ENCODE data around the gene SEPTIN6. TPM values are rescaled to one million over a fixed set of nuclear protein-coding genes. Genes with fewer than 3 reads are reported as not detected.

The SEPTIN6 gene
- total and polyA plus RNA-seq, 2 of the 13 experiments (the other 11 are each of a cell fraction or from before 2014, with no cell fraction given), result 21.7 to 38.3 TPM

GRCh38 chrX:119694601-119695534 lies 1.9 kb upstream of the SEPTIN6 start:
- TF ChIP-seq ZNF687 (CRISPR knock-in tag; IDR thresholded peaks at IDR 0.05) (peak; percentile 26; the same call in 1 of the 2 replicates), IRX3 (CRISPR knock-in tag; IDR thresholded peaks at IDR 0.05; ENCODE audit: borderline replicate concordance, low read depth) (no peak), MED8 (CRISPR knock-in tag; IDR thresholded peaks at IDR 0.05; ENCODE audit: insufficient replicate concordance) (no peak), ZFY (CRISPR knock-in tag; IDR thresholded peaks at IDR 0.05) (0 out of 2 replicates have a peak, but pooled peaks have one; percentile 17), SOX5 (CRISPR knock-in tag; IDR thresholded peaks at IDR 0.05; ENCODE audit: borderline replicate concordance) (no peak), ZFX (CRISPR knock-in tag; IDR thresholded peaks at IDR 0.05; ENCODE audit: low read depth) (0 out of 2 replicates have a peak, but pooled peaks have one; percentile 2), STAG1 (CRISPR knock-in tag; IDR thresholded peaks at IDR 0.05) (peak; percentile 37), HCFC1 (IDR thresholded peaks at IDR 0.05; ENCODE audit: low read depth, low read length) (no peak), ZNF282 (IDR thresholded peaks at IDR 0.05; ENCODE audit: partially characterized antibody) (no peak), SAP130 (CRISPR knock-in tag; IDR thresholded peaks at IDR 0.05; ENCODE audit: low read depth) (peak; percentile 10; the same call in 1 of the 2 replicates), ZBTB33 (CRISPR knock-in tag; IDR thresholded peaks at IDR 0.05) (0 out of 2 replicates have a peak, but pooled peaks have one; percentile 23), EEA1 (CRISPR knock-in tag; IDR thresholded peaks at IDR 0.05; ENCODE audit: borderline replicate concordance) (no peak), CTCF (CRISPR knock-in tag; IDR thresholded peaks at IDR 0.05) (peak; percentile 51)
- peak; percentile 88 for FAIRE-seq
- BruUV-seq (replicated peaks), result no TSS peak
- 43% methylated on average over 22 of the region's 39 CpGs for WGBS (ENCODE audit: low lambda C conversion rate)
- in situ Hi-C loops (cut with HindIII; ENCODE audit: extremely low pct_ligation_motif_present, low pct_unique_long_range_greater_than_20kb), result no loop called here
- no peaks in the 10 kb centered on the region for H3K27me3 ChIP-seq (ENCODE audit: control insufficient read depth in 1 of 2, insufficient read depth in 2 of 2, low read length in 2 of 2)
- peaks cover 14% of the 10 kb centered on the region for H3K4me1 ChIP-seq (ENCODE audit: insufficient read depth, low read length)
- peak overlapping the region; percentile 79 for H3K4me2 ChIP-seq (ENCODE audit: low read depth, low read length)
- intact Hi-C loops (cut with micrococcal nuclease; ENCODE audit: unreplicated experiment), result loop anchor here (5.0 to 10.0 kb wide), 2 partner anchors 37 to 180 kb away; no protein-coding TSS in a partner anchor
- no peaks in the 10 kb centered on the region for H4K20me1 ChIP-seq (ENCODE audit: insufficient read depth, low read length)
- H3K9ac ChIP-seq (ENCODE audit: insufficient read depth, low read depth, low read length), result no peak overlapping the region
- peaks cover 18% of the 10 kb centered on the region for H3K79me2 ChIP-seq (ENCODE audit: insufficient read depth, low read length)
- H3K4me3 ChIP-seq (replicated peaks in 1 of 3; ENCODE audit: insufficient read depth in 1 of 3, low read depth in 2 of 3, low read length in 3 of 3), result peak overlapping the region; percentile 68 to 82 (median 77); a peak in 4 of 6 replicates
- POLR2A ChIA-PET, result interaction anchor here (0.6 to 1.4 kb wide), 3 partner anchors 63 to 249 kb away, joined by 3 to 5 read pairs (median 3); partner anchors contain the start of genes NKAP, RPL39 and SOWAHD
- H3K27ac ChIP-seq (ENCODE audit: extremely low read length, insufficient read depth, low read length), result no peak overlapping the region
- H2AFZ ChIP-seq (ENCODE audit: low read length), result peak overlapping the region; percentile 42
- H3K9me3 ChIP-seq (ENCODE audit: low read length), result no peaks in the 10 kb centered on the region
- ATAC-seq, result peak; percentile 69
- H3K36me3 ChIP-seq (replicated peaks in 1 of 2; ENCODE audit: control insufficient read depth in 1 of 2, insufficient read depth in 2 of 2, low read length in 2 of 2), result no peaks in the 10 kb centered on the region
- peak; percentile 39 for DNase-seq (ENCODE audit: low spot score)
- CTCF ChIA-PET (ENCODE audit: low intra/inter-chr PET ratio, low total read pairs), result interaction anchor here (0.7 kb wide), 1 partner anchor 85 kb away, joined by 4 read pairs; no protein-coding TSS in a partner anchor

All from HepG2 (cell line).